A204.1 (cell line): Measurements from ENCODE around the gene INPP4A.

ENCODE experiments used
- FAIRE-seq: peaks from 2 replicates; lab custom pipeline; 2012; peaks lifted over from hg19 to GRCh38; lab: Jason Lieb, UNC

INPP4A gene

DNA sequence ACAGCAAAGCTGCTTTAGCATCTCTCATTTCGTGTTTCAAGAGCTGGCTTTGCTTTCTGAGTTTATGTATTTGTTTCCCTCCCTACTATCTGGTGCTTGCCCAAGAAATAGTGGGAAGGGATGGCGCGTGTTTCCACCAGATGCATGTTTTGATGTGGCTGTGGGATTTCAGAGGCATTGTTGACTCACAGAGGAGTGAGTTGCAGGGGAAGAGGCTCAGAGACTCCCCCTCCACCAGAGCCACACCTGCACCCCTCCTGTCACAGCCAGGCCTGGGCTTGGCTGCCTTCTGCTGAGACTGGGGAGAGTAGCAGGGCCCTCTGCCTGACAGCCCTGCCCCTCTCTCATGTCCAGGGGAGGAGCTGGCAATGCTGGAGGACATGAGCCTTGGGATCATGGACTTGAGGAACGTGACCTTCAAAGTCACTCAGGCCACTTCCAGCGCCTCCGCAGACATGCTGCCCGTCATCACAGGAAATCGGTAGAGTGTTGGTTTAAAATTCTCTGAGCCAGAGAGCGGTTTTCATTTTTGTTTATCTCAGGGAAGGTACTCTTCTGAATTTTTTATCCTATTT, 120.7 kb downstream of the INPP4A start:
- FAIRE-seq: no peak

GRCh38 chr2:98565941-98566340, 121.3 kb downstream of the INPP4A start:
- no peak for FAIRE-seq

- no peak for FAIRE-seq
Measured at GRCh38 chr2:98568161-98568956, 123.7 kb downstream of the INPP4A start.

DNA sequence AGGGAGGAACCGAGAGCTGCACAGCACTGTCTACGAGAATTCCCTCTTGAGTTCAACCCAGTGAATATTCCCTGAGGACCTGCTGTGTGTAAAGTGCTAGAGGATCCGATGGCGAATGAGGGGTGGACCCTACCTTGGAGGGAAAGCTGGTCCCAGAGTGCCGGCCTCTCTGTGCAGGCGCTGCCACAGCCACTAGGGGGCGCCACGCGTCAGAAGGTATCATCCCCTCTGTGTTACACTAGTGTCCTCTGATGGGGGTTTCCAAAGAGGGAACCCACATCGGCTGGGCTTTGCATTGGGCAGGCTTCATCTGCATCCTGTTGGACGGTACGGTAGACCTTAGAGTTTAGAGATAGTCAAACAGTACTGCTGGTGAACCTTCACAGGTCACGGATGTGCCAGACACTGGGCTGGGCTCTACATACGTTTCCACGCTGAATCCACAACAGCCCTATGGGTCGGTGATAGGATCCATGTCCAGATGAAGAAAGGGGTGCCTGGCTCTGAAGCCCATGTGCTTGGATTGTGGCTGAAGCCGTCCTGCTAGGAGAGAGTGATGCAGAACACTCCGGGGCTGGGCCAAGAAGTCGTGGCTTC, 124.6 kb downstream of the INPP4A start:
- no peak for FAIRE-seq

DNA sequence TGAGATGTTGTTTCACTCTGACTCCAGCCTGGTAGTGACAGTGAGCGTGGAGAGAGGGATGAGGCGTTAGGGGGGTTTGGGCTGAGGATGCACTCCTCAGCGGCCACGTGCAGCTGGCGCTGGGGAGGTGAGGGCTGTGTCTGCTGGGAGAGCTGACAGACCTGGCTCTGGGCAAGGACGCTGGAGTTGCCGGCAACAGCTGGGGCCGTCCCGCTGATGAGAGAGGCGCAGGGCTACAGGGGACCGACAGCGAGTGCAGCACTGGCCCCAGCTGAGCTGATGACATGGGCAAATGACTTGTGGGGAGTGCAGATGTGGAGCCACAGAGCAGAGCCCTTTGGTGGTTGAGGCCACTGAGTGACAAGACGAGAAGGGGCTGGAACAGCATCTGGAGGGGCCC, 125.3 kb downstream of the INPP4A start:
- no peak for FAIRE-seq

DNA sequence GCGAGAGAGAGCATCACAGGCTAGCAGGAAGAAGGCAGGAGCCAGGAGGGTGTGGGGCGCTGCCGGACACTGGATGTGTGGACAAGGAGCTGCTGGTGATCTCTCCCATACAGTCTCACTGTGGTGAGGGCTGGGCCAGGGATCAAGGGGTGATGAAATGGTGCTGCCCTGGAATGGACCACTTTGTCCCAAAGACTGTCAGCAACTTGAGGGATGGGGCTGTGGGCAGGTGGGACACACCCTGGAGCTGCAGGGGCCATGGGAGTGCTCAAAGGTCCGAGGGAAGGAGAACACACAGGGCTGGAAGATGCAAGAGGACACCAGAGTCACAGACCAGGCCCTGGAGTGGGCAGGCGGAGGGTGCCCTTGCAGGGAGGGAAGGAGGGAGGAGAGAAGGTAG, 125.7 kb downstream of the INPP4A start:
- no peak for FAIRE-seq

DNA sequence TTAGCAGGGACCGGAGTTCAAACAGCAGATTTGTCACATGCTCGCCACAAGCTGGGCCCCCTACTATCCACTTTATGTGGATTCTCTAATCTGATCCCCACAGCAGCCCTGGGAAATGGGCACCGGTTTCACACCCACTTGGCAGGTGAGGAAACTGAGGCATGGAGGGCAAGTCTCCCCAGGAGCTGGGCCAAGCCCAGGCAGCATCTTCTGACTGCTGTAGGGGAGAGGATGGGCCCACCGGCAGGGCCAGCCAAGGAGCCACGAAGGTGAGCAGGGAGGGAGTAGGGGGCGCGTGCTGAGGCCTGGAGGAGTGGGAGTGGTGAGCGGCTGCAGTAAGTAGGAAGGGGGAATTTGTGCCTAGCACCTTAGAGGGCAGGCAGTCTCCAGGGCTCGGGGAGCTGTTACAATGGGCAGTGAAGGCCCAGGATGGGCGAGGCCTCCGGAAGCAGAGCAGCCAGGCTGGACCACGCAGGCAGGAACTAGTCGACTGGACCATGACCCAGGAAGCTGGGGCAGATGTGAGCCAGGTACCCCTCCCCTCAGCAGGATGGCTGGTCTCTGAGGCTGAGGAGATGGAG, 126.6 kb downstream of the INPP4A start:
- no peak for FAIRE-seq

GRCh38 chr2:98571796-98572195, 127.1 kb downstream of the INPP4A start:
- no peak for FAIRE-seq

- FAIRE-seq: no peak
Measured at GRCh38 chr2:98572211-98572610, 127.6 kb downstream of the INPP4A start.

DNA sequence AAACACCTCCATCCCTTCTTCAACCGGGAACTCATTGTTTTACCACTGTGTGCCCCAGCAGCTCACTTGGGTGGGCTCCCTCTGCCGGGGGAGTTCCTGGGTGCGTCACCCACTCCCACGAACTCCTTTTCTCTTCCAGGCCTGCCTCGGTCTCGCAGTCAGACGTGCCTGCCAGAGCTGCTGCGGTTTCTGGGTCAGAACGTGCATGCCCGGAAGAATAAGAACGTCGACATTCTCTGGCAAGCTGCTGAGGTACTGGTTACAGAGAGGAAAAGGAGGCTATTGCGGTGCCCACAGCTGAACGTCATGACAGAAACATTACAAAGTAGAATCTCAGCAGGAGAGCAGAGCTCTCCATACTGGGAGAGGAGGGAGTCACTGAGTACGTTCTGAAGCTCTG, 128.0 kb downstream of the INPP4A start:
- FAIRE-seq: no peak

DNA sequence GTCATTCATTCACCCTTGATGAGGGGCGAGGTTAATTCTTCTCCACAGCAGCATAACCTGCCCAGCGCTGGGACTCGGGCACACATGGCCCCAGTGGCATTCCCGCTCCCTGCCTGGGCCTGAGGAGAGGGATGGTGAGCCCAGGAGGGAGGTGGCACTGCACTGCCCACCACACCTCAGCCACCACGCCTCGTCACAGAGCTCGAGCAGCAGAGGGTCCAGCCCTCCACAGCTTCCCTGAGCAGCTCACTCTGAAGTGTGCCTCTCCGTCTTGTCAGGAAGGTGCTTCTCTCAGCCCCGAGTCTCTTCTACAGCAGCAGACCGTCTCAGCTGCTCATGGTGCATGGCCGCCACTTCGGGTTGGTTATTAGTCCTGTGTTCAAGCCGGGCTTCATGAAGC, 128.8 kb downstream of the INPP4A start:
- no peak for FAIRE-seq

DNA sequence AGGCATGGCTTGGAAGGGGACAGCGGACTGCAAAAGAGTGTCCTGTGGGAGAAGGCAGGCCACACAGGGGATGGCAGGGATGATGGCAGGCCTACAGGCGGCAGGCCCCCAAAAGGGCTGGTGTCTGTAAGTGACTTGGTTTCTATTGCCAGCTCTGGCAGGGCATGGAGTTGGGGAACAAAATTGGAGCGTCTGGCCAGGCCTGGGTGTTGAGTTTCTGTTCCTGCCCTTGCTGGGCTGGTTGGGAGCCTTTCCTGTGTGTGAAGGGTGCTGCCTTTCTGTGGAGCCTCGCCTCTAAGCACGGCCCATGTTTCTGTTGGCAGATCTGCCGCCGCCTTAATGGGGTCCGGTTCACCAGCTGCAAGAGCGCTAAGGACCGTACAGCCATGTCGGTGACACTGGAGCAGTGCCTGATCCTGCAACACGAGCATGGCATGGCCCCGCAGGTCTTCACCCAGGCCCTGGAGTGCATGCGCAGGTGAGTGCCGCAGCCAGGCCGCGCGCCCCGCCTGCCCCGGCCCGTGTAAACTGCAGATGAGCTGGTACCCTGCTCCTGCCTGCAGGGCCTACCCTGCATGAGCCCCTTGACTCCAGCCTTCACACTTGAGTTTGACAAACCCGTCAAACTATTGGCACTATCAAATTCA, 132.1 kb downstream of the INPP4A start:
- no peak for FAIRE-seq

DNA sequence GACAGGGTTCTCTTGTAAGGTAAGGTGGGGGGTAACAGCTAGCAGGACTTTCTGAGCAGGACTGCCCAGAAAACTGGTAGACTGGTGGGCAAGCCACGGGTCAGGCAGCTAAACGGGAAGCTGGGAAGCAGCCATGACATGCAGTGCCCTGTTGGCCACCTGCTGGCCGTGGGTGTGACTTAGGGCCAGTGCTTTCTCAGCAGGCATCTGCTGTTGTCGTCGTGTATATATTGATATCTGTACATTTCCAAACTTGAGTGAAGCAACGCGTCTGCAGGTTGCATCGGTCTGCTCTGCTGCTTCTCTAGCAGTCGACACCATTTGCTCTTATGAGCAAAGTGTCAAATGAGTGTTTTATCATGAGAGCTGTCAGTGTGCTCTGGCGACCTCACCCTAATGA, 132.7 kb downstream of the INPP4A start:
- no peak for FAIRE-seq

GRCh38 chr2:98578231-98578630, 133.6 kb downstream of the INPP4A start:
- no peak for FAIRE-seq

- no peak for FAIRE-seq
Measured at GRCh38 chr2:98579926-98580325, 135.3 kb downstream of the INPP4A start.

DNA sequence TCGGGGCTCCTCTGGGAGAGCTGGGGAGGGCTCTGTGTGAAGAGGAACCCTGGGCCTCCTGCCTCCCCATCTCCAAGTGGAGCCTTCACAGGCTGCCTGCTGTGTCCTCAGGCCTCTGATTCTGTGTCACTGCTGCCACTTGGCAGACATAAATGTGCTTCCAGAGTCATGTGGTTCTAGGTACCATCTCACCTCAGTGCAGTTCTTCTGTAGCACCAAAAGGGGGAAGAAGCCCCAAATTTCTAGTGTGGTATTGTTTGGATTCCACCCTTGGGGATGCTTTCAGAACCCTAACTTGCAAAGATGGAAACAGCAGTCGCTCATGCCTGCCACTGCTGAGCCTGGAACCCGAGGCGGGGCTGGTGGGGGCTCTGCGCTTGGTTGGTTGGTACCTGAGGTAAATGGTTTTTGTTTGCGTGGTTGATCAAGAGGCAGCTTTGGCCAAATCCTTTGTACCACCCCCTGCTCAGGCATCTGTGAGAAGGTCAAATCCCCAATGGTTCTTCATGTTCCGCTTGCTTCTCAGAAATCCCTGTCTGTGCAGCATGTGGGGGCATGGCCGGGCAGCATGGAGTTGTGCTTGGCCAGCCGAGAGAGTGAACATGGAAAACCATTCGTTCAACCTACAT, 136.1 kb downstream of the INPP4A start:
- FAIRE-seq: no peak

DNA sequence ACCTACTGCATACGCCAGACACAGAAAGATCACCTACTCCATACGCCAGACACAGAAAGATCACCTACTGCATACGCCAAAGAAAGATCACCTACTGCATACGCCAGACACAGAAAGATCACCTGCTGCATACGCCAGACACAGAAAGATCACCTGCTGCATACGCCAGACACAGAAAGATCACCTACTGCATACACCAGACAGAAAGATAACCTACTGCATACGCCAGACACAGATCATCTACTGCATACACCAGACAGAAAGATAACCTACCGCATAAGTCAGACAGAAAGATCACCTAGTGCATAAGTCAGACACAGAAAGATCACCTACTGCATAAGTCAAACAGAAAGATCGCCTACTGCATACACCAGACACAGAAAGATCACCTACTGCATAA, 137.9 kb downstream of the INPP4A start:
- FAIRE-seq: no peak

GRCh38 chr2:98583276-98583675, 138.6 kb downstream of the INPP4A start:
- FAIRE-seq: no peak

DNA sequence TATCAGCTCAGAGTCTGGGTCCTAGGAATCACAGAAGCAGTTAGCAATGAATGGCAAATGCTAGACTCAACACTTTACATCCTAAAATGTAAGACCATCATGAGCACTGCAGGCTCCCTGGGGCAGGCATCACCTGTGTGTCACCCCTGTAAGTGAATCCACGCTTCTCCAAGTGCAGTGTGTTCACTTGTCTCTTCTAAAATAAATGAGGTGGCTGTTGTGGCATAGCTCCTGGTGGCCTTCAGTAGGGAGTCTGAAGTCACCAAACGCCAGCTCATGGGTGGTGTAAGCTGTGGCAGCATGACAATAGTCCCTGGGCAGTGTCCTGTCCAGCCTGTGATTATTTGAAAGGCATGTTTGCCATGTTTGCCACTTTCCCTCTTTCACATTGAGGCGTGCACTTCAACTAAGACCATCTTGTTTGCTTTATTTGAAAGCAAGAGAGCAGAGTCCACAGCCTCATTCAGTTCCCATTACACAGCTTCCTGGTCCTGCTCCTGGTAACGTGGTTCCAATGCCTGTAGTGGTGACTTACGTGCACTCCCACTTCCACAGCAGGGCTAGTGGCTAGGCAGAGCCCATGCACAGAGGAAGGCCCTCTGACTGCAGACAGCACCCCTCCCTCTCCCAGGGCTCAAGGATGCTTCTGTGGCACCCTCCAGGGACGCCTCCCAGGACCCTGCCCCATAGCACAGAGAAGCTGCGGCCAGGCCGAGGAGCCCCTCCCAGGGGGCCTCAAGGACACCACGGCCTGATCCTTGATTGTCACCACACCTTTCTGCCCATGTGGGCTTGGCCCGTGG, 139.4 kb downstream of the INPP4A start:
- no peak for FAIRE-seq

DNA sequence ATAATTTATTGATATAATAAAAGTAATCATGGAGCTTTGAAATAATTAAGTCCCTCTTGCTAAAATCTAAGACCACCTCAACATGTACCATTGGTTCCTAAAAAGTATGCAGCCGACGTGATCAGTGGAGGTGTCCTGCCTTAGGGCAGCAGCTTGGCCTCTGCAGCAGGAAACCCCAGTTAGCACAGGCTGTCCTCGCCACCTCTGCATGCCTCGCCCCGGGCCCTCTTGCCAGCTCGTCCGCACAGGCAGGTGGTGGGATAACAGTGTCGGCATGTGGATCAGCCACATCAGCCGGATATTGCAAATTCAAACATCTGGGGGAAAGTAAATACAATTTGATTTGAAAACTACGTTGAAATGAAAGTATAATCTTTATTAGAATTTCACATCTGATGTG, 140.7 kb downstream of the INPP4A start:
- no peak for FAIRE-seq

- no peak for FAIRE-seq
Measured at GRCh38 chr2:98586551-98587140, 142.0 kb downstream of the INPP4A start.
